CD4-positive, alpha-beta memory T cell (primary cell): ENCODE data around the gene DUSP12. TPM values are rescaled to one million over a fixed set of nuclear protein-coding genes. Genes with fewer than 3 reads are reported as not detected.

ENCODE experiments used
- polyA plus RNA-seq, 2 donors: library from polyadenylated mRNA; unstranded; fragments of 300-500 nt; fragmentation: Illumina TruSeq; gene quantifications; one replicate each; pipeline ENCODE4 v1.2.3, GENCODE V29; 2021
- total RNA-seq, 2 experiments: library from RNA; stranded (reverse); gene quantifications; one replicate each; pipeline ENCODE4 v1.2.3, GENCODE V29; 2021

Gene DUSP12
- total and polyA plus RNA-seq, 4 experiments from 2014 or later = 30.4 to 86.5 (median 42.7) TPM

Other genes with a start within 250 kb of the DUSP12 start
- 1 to 10 TPM; 1.0 to 1.9 TPM for gene FCGR2A, start 244.3 kb upstream of the DUSP12 start, total RNA-seq
- not detected for gene FCGR2A, start 244.3 kb upstream of the DUSP12 start, polyA plus RNA-seq
- gene HSPA6, start 225.2 kb upstream of the DUSP12 start, total RNA-seq = 1 to 10 TPM; 2.4 TPM
- under 1 TPM in 1 of 2 donors, not detected in 1; 0.09 TPM for gene HSPA6, start 225.2 kb upstream of the DUSP12 start, polyA plus RNA-seq
- 1 to 10 TPM in 1 of 2 experiments, under 1 TPM in 1; 0.81 to 2.1 TPM for gene FCGR3A, start 200.0 kb upstream of the DUSP12 start, total RNA-seq
- gene FCGR3A, start 200.0 kb upstream of the DUSP12 start, polyA plus RNA-seq = under 1 TPM in 1 of 2 donors, not detected in 1; 0.14 TPM
- gene FCGR3B, start 118.6 kb upstream of the DUSP12 start, total RNA-seq = not detected
- gene FCGR3B, start 118.6 kb upstream of the DUSP12 start, polyA plus RNA-seq = not detected
- gene FCGR2B, start 86.6 kb upstream of the DUSP12 start, total RNA-seq = under 1 TPM; 0.93 to 0.94 TPM
- gene FCGR2B, start 86.6 kb upstream of the DUSP12 start, polyA plus RNA-seq = 1 to 10 TPM in 1 of 2 donors, under 1 TPM in 1; 0.49 to 2.1 TPM
- not detected for gene FCRLA, start 42.6 kb upstream of the DUSP12 start, total RNA-seq
- 1 to 10 TPM in 1 of 2 donors, under 1 TPM in 1; 0.23 to 2.7 TPM for gene FCRLA, start 42.6 kb upstream of the DUSP12 start, polyA plus RNA-seq
- gene FCRLB, start 28.2 kb upstream of the DUSP12 start, total RNA-seq = 1 to 10 TPM; 1.2 to 1.5 TPM
- 1 to 10 TPM; 1.0 to 1.6 TPM for gene FCRLB, start 28.2 kb upstream of the DUSP12 start, polyA plus RNA-seq
- gene ATF6, start 16.5 kb downstream of the DUSP12 start, total RNA-seq = 10 to 100 TPM; 22.3 to 22.4 TPM
- 10 to 100 TPM; 14.3 to 22.7 TPM for gene ATF6, start 16.5 kb downstream of the DUSP12 start, polyA plus RNA-seq